ENCODE results near the gene TP53BP2. TPM values are rescaled to one million over a fixed set of nuclear protein-coding genes. Genes with fewer than 3 reads are reported as not detected.

The TP53BP2 gene
- total RNA-seq, 1 donor from 2014 or later: 31.9 TPM

GRCh38 chr1:223775054-223775453 is 70.7 kb downstream of the TP53BP2 start:
- Histone ChIP-seq H3K4me3 (no peak overlapping the region), H3K27me3 (no peaks in the 10 kb centered on the region), H3K4me1 (peaks cover 29% of the 10 kb centered on the region), H3K9me3 (no peaks in the 10 kb centered on the region), H3K36me3 (peaks cover 0 to 79% of the 10 kb centered on the region in 2 donors), H3K27ac (no peak overlapping the region)
- DNase-seq (ENCODE audit: extremely low spot score in 2 of 2): peak in 1 of 2 donors; percentile 11
- intact Hi-C loops (cut with DNase I): no loop called here
- no peak for TF ChIP-seq CTCF (IDR thresholded peaks at IDR 0.05)
- TF ChIP-seq POLR2A (IDR thresholded peaks at IDR 0.05): no peak

- Histone ChIP-seq H3K36me3 (peaks cover 0 to 78% of the 10 kb centered on the region in 2 donors), H3K4me1 (peaks cover 29% of the 10 kb centered on the region), H3K27ac (no peak overlapping the region), H3K4me3 (no peak overlapping the region), H3K27me3 (no peaks in the 10 kb centered on the region), H3K9me3 (no peaks in the 10 kb centered on the region)
- TF ChIP-seq POLR2AphosphoS5 (IDR thresholded peaks at IDR 0.05; ENCODE audit: insufficient read depth in 1 of 2, low read depth in 1 of 2) (no peak), CTCF (IDR thresholded peaks at IDR 0.05) (no peak), POLR2A (IDR thresholded peaks at IDR 0.05) (no peak)
- DNase-seq (ENCODE audit: extremely low spot score in 2 of 2): peak in 1 of 2 donors; percentile 84
- intact Hi-C loops (cut with DNase I): no loop called here
Measured at GRCh38 chr1:223774134-223774814, 71.5 kb downstream of the TP53BP2 start.

- H3K36me3 ChIP-seq: peaks cover 3 to 64% of the 10 kb centered on the region in 2 donors
- peak in 1 of 2 donors; percentile 29 for DNase-seq (ENCODE audit: extremely low spot score in 2 of 2)
- intact Hi-C loops (cut with DNase I): no loop called here
Measured at GRCh38 chr1:223772771-223773160, 73.0 kb downstream of the TP53BP2 start.

GRCh38 chr1:223771814-223772770 is 73.7 kb downstream of the TP53BP2 start:
- intact Hi-C loops (cut with DNase I): no loop called here

More at GRCh38 chr1:223772771-223773160, 73.0 kb downstream of the TP53BP2 start:
- no peaks in the 10 kb centered on the region for H3K9me3 ChIP-seq
- H3K27ac ChIP-seq: peak overlapping the region; percentile 84
- TF ChIP-seq POLR2AphosphoS5 (IDR thresholded peaks at IDR 0.05; ENCODE audit: insufficient read depth in 1 of 2, low read depth in 1 of 2): no peak
- no peak for TF ChIP-seq POLR2A (IDR thresholded peaks at IDR 0.05)
- no peak for TF ChIP-seq CTCF (IDR thresholded peaks at IDR 0.05)
- H3K4me1 ChIP-seq: peaks cover 29% of the 10 kb centered on the region
- no peaks in the 10 kb centered on the region for H3K27me3 ChIP-seq
- H3K4me3 ChIP-seq: no peak overlapping the region

More at GRCh38 chr1:223771814-223772770, 73.7 kb downstream of the TP53BP2 start:
- DNase-seq (ENCODE audit: extremely low spot score in 2 of 2): peak in 1 of 2 donors; percentile 84
- peak overlapping the region; percentile 84 for H3K27ac ChIP-seq
- no peaks in the 10 kb centered on the region for H3K27me3 ChIP-seq
- H3K4me1 ChIP-seq: peaks cover 29% of the 10 kb centered on the region
- TF ChIP-seq POLR2AphosphoS5 (IDR thresholded peaks at IDR 0.05; ENCODE audit: insufficient read depth in 1 of 2, low read depth in 1 of 2) (peak in 1 of 2 donors; percentile 57), POLR2A (IDR thresholded peaks at IDR 0.05) (no peak), CTCF (IDR thresholded peaks at IDR 0.05) (no peak)
- peaks cover 3 to 58% of the 10 kb centered on the region in 2 donors for H3K36me3 ChIP-seq
- H3K9me3 ChIP-seq: no peaks in the 10 kb centered on the region
- no peak overlapping the region for H3K4me3 ChIP-seq
